Measurements from ENCODE around the gene LCORL.
A peak's percentile ranks its signal among the peaks of the same experiment; 100 is the strongest.

Gene LCORL

DNA sequence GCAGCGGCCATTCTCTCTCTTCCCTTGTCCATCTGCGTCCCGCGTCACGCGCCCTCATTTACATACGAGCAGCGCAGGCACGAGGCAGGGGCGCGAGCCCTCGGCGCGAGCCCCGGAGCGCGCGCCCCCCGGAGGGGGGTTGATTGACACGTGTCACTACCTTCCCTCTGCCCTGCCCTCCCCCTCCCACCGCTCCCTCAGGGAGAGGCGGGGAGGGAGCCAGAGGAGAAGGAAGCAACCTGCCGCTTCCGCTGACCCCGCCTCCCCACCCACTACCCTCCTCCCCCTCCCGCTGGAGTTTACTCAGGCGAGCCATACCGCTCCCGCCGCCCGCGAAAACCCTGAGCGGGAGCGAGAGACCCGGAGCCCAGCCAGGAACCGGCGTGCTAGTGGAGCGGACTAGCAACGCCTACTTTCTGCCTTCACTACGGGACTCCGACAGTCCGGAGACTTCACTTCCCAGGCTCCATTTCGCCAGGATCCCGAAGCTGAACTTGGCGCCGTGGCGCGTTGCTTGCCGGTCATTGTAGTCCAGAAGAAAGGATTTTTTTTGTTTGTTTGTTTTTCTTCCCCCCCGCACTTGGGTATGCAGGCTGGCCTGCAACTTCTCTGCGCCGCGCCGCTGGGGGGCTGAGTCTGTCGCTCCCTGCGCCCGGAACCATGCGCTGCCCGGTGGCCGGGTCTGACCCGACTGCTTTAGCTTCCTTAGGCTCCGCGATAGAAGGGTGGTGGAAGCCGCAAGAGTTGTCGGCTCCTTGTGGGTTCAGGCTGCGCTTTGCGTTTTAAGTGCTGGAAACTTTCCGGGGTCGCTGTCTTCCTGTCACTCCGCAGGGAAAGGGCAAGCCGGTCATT is at the start of gene LCORL:
TSS of gene LCORL (minus strand) at position 36 of the 852 bp plus-strand sequence. CDS start at position 32, 4 bp downstream.
- peak; percentile 90 for DNase-seq (ENCODE audit: low read depth)
- TF ChIP-seq, protein P1, sequence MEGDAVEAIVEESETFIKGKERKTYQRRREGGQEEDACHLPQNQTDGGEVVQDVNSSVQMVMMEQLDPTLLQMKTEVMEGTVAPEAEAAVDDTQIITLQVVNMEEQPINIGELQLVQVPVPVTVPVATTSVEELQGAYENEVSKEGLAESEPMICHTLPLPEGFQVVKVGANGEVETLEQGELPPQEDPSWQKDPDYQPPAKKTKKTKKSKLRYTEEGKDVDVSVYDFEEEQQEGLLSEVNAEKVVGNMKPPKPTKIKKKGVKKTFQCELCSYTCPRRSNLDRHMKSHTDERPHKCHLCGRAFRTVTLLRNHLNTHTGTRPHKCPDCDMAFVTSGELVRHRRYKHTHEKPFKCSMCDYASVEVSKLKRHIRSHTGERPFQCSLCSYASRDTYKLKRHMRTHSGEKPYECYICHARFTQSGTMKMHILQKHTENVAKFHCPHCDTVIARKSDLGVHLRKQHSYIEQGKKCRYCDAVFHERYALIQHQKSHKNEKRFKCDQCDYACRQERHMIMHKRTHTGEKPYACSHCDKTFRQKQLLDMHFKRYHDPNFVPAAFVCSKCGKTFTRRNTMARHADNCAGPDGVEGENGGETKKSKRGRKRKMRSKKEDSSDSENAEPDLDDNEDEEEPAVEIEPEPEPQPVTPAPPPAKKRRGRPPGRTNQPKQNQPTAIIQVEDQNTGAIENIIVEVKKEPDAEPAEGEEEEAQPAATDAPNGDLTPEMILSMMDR (IDR thresholded peaks at IDR 0.05; ENCODE audit: control insufficient read depth, extremely low read depth, insufficient read depth) = 0 out of 2 replicates have a peak, but pooled peaks have one; percentile 12
- peak within 1 kb of the TSS; percentile 78 for H3K4me3 ChIP-seq (ENCODE audit: low read depth, low read length)

DNA sequence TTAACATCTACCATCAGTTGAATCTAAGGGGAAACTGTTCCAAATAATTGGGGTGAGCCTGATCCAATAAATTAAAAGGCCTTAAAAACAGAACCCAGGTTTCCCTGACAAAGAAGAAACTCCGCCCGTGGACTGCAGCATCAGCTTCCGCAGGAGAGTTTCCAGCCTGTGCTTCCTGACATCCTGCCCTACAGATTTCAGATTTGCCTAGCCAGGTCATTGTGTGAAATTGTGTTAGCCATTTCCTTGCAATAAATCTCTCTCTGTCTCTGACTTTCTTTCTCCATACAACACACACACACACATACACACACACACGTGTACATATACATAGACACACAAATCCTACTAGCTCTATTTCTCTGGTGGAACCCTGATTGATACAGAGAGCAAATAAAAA is 48.3 kb upstream of the LCORL start:
- TF ChIP-seq, protein P1 (IDR thresholded peaks at IDR 0.05; ENCODE audit: control insufficient read depth, extremely low read depth, insufficient read depth) = no peak
- H3K4me3 ChIP-seq (ENCODE audit: low read depth, low read length) = no peak overlapping the region
- DNase-seq (ENCODE audit: low read depth) = no peak

DNA sequence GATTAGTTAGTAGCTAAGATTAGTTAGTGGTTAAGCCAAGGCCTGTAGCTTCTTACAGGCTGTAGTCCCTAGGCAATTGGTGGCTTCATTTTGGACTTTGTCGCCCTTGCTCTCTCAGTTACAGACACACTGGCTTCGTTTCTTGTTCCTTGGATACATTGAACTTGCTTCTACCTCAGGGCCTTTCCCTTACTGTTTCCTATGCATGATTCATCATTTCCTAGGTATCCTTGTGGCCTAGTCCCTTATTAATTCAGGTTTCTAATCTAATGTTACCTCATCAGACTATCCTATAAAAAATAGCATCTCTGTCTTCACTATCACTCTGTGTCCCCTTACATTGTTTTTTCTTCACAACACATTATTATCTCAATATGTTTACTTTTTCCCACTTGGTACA is 45.5 kb upstream of the LCORL start:
- no peak overlapping the region for H3K4me3 ChIP-seq (ENCODE audit: low read depth, low read length)
- no peak for DNase-seq (ENCODE audit: low read depth)
- TF ChIP-seq, protein P1 (IDR thresholded peaks at IDR 0.05; ENCODE audit: control insufficient read depth, extremely low read depth, insufficient read depth) = no peak

DNA sequence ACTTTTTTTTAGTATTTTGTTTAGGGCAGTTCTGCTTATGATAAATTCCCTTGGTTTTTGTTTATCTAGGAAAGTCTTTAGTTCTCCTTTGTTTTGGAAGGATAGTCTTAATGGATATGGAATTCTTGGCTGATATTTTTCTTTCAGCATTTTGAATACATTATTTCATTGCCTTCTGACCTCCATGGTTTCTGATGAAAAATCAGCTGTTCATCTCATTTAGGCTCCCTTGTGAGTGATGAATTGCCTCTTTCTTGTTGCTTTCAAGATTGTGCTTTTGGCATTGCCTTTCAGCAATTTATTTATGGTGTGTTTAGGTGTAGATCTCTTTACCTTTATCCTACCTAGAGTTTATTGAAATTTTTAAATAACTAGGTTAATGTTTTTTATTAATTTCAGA is 41.5 kb upstream of the LCORL start:
- DNase-seq (ENCODE audit: low read depth) = no peak
- no peak overlapping the region for H3K4me3 ChIP-seq (ENCODE audit: low read depth, low read length)
- TF ChIP-seq, protein P1 (IDR thresholded peaks at IDR 0.05; ENCODE audit: control insufficient read depth, extremely low read depth, insufficient read depth) = no peak

DNA sequence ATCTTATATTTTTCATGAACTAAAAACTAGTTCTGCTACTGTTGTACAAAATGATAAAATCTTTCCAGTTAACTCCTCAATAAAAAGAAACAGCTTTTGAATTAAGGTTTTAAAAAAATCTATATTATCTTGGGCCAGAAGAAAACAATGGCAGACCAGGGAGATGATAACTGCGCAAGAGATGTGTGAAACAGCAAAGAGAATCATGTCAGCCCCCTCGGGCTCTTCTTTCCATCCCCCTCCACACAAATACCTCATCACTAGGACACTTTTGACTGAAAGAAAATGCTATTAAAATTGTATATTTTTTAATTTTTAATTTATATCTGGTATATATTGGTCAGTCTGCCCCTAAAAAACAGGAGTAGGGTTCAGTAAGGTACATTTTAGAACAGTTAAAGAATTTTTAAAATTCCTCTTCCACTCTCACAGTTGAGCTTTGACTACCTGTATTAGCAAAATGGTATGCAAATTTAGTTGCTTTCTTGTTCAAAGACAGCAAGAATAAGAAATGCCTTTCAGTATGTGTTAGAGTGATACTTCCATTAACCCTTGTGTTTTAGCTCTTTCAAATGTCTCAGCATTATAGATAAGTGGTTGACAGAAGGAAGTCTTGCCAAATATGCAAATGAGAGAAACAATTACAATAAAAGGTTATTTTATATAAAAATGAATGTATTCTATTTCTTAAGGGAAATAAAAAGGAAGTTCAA is 36.4 kb upstream of the LCORL start:
- no peak overlapping the region for H3K4me3 ChIP-seq (ENCODE audit: low read depth, low read length)
- DNase-seq (ENCODE audit: low read depth) = no peak
- TF ChIP-seq, protein P1 (IDR thresholded peaks at IDR 0.05; ENCODE audit: control insufficient read depth, extremely low read depth, insufficient read depth) = no peak

DNA sequence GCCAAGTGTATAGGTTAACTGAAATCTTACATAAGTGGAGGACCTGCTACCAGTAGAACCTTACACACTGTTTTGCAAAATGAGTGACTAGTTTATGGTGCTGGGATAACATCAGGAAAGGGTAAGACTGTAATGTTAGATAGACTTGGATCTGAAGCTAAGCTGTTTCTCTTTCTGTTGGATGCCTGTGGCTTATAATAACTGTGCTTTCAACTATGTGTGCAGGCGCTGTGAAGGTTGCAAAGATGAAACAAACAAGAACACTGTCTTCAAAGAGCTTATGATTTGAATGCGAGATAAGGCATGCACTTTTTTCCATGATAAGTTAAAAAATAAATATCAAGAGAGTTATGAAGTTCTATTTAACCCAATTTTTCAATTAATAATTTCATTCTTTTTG is 34.5 kb upstream of the LCORL start:
- TF ChIP-seq, protein P1 (IDR thresholded peaks at IDR 0.05; ENCODE audit: control insufficient read depth, extremely low read depth, insufficient read depth) = no peak
- H3K4me3 ChIP-seq (ENCODE audit: low read depth, low read length) = no peak overlapping the region
- no peak for DNase-seq (ENCODE audit: low read depth)
